Bronchial epithelial cell (primary cell): ENCODE data around the gene SRCIN1. TPM values are rescaled to one million over a fixed set of nuclear protein-coding genes. Genes with fewer than 3 reads are reported as not detected.
"Not testable (repeated sequence)": the region's sequence is repeated elsewhere in the genome, so short reads cannot be mapped to it uniquely, and the experiment has no call there.

Experiments used
- DNase-seq: peaks from one replicate; pipeline ENCODE4 v3.0.0-alpha.2; 2010; ENCODE audit warnings: low read depth
- FAIRE-seq: peaks from 2 replicates; lab custom pipeline; 2011; peaks lifted over from hg19 to GRCh38; lab: Jason Lieb, UNC
- H3K27me3 ChIP-seq: 2 replicates; pipeline ENCODE4 v1.5.1; 2011; ENCODE audit warnings: low read length; ENCODE audit not compliant: control insufficient read depth, insufficient read depth
- H3K36me3 ChIP-seq: 2 replicates; pipeline ENCODE4 v1.5.1; 2011; ENCODE audit warnings: low read length; ENCODE audit not compliant: control insufficient read depth, insufficient read depth
- H3K4me3 ChIP-seq: 2 replicates; pipeline ENCODE4 v1.5.1; 2011; ENCODE audit warnings: mild to moderate bottlenecking, low read depth, low read length, control low read depth
- total RNA-seq: library from RNA; depleted of rRNA; stranded (reverse); fragments of >200 nt; gene quantifications from 2 replicates; pipeline ENCODE4 v1.2.1, GENCODE V29; 2014
- TF ChIP-seq, protein P1 (sequence below): IDR thresholded peaks from 2 replicates; pipeline ENCODE4 v1.5.1; 2011; ENCODE audit warnings: mild to moderate bottlenecking, moderate library complexity, low read length, control low read depth, inconsistent platforms; ENCODE audit not compliant: insufficient read depth, severe bottlenecking

Gene SRCIN1
- total RNA-seq, 1 donor from 2014 or later, result under 0.01 TPM

- FAIRE-seq (no peak), DNase-seq (no peak)
- TF ChIP-seq, protein P1, sequence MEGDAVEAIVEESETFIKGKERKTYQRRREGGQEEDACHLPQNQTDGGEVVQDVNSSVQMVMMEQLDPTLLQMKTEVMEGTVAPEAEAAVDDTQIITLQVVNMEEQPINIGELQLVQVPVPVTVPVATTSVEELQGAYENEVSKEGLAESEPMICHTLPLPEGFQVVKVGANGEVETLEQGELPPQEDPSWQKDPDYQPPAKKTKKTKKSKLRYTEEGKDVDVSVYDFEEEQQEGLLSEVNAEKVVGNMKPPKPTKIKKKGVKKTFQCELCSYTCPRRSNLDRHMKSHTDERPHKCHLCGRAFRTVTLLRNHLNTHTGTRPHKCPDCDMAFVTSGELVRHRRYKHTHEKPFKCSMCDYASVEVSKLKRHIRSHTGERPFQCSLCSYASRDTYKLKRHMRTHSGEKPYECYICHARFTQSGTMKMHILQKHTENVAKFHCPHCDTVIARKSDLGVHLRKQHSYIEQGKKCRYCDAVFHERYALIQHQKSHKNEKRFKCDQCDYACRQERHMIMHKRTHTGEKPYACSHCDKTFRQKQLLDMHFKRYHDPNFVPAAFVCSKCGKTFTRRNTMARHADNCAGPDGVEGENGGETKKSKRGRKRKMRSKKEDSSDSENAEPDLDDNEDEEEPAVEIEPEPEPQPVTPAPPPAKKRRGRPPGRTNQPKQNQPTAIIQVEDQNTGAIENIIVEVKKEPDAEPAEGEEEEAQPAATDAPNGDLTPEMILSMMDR, result no peak
- Histone ChIP-seq H3K36me3 (peaks cover 13% of the 10 kb centered on the region), H3K27me3 (no peaks in the 10 kb centered on the region), H3K4me3 (no peak overlapping the region)
Observed at GRCh38 chr17:38507436-38507835, 98.3 kb downstream of the SRCIN1 start.

DNA sequence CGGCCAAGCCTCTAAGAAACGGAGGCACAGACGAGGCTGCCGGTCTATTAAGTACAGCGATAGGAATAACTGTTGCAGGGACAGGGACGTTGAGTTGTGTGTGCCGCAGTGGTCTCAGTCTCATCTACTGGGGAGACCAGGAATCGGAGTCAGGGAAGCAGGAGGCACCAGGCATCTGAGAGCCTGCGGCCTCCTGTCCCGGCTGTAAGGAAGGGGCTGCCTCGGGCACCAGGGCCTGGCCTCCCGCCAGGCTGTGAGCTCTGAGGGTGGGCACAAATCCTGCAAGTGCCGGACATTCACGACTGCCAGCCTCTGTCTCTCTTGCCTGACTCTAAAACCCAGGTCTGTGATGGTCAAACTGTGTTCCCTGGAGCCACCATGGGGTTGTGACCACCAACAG lies 101.5 kb downstream of the SRCIN1 start:
- no peak for DNase-seq
- no peaks in the 10 kb centered on the region for H3K27me3 ChIP-seq
- H3K36me3 ChIP-seq, result peaks cover 15% of the 10 kb centered on the region
- H3K4me3 ChIP-seq, result no peak overlapping the region
- FAIRE-seq, result no peak
- TF ChIP-seq, protein P1, result no peak

GRCh38 chr17:38503286-38503913 lies 102.4 kb downstream of the SRCIN1 start:
- not testable (repeated sequence) for H3K27me3 ChIP-seq, FAIRE-seq, H3K4me3 ChIP-seq, DNase-seq
- peaks cover 19% of the 10 kb centered on the region for H3K36me3 ChIP-seq

DNA sequence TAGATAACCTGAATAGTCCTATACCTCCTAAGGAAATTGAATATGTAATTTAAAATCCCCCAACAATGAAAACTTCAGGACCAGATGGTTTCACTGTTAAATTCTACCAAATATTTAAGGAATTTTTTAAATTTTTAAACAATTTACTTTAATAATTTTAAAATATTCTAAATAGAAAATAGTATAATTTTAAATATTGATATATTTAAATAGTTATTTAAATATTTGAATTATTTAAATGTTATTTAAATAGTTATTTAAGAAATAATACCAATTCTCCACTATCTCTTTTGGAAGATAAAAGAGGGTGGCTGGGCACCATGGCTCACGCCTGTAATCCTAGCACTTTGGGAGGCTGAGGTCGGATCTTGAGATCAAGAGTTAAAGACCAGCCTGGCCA lies 104.0 kb downstream of the SRCIN1 start:
- not testable (repeated sequence) for DNase-seq, H3K27me3 ChIP-seq, FAIRE-seq, H3K4me3 ChIP-seq
- H3K36me3 ChIP-seq, result peaks cover 24% of the 10 kb centered on the region

- FAIRE-seq, H3K27me3 ChIP-seq, DNase-seq, H3K4me3 ChIP-seq: not testable (repeated sequence)
- peaks cover 18% of the 10 kb centered on the region for H3K36me3 ChIP-seq
Observed at GRCh38 chr17:38499230-38499629, 106.5 kb downstream of the SRCIN1 start.

GRCh38 chr17:38498353-38498752 lies 107.4 kb downstream of the SRCIN1 start:
- TF ChIP-seq, protein P1, result no peak
- peaks cover 22% of the 10 kb centered on the region for H3K36me3 ChIP-seq
- DNase-seq (no peak), FAIRE-seq (no peak)
- no peaks in the 10 kb centered on the region for H3K27me3 ChIP-seq
- no peak overlapping the region for H3K4me3 ChIP-seq

DNA sequence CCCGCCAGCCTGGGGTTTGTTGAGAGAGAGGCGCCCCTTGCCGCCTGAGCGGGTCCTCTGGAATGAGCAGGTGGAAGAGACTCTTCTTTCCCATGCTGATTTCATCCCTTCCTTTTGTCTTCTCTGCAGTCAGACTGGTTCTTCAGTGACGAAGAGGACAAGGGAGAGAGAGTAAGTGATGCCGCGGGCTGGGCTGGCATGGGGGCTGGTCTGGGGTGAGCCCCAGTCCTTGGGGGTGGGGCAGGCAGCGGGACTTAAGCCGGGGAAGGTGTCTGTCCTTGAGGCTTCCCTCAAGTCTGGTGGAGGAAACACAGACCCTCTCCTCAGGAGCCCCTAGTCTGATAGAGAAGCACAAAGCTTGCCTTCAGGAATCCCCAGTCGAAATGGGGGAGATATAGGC lies 108.1 kb downstream of the SRCIN1 start:
- not testable (repeated sequence) for H3K27me3 ChIP-seq, H3K4me3 ChIP-seq, DNase-seq, FAIRE-seq
- H3K36me3 ChIP-seq, result peaks cover 24% of the 10 kb centered on the region

GRCh38 chr17:38494152-38494551 lies 111.6 kb downstream of the SRCIN1 start:
- not testable (repeated sequence) for FAIRE-seq, DNase-seq, H3K27me3 ChIP-seq, H3K4me3 ChIP-seq
- H3K36me3 ChIP-seq, result peaks cover 32% of the 10 kb centered on the region
